Measurements from ENCODE around the gene ABHD1.

DNA sequence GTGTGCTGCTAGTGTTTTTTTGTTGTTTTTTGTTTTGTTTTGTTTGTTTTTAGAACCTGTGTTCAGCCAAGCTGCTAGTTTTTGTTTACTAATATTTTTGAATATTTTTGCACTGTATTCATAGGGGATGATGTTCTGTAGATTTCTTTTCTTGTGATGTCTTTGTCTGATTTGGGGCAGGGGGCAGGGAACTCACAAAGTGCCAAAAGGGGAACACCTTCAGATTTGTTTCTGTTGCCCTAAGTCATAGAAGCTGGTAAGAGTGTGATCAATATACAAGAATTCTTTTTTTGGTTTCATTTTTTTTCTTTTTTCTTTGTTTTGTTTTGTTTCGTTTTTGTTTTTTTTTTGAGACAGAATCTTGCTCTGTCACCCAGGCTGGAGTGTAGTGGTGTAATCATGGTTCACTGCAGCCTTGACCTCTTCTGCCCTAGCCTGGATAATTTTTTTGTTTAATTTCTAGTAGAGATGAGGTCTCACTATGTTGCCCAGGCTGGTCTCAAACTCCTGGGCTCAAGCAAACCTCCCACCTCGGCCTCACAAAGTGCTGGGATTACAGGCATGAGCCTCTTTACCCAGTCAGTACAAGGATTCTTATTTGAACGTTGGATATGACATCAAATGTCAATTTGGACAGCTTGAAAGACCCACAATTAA, 55.9 kb downstream of the ABHD1 start:
- no peak for TF ChIP-seq CTCF (IDR thresholded peaks at IDR 0.05)
- no peak for TF ChIP-seq POLR2AphosphoS5 (IDR thresholded peaks at IDR 0.05)
- TF ChIP-seq POLR2A (IDR thresholded peaks at IDR 0.05; ENCODE audit: low read depth): no peak
